HCT116 (cell line): Measurements from ENCODE around the gene CCNL2. TPM values are rescaled to one million over a fixed set of nuclear protein-coding genes. Genes with fewer than 3 reads are reported as not detected.
"Not testable (repeated sequence)": the region's sequence is repeated elsewhere in the genome, so short reads cannot be mapped to it uniquely, and the experiment has no call there.

Source experiments
- ATAC-seq: fragments of 200-7000 bp; cut with Tn5 transposase; 2 replicates; pipeline ENCODE4 v1.9.1; 2020; ENCODE audit warnings: mild to moderate bottlenecking, moderate library complexity
- BruUV-seq: library from RNA; stranded (reverse); fragments of 400-500 nt; replicated peaks from 2 replicates; lab custom pipeline; 2021; lab: Mats Ljungman, UMichigan
- CTCF ChIA-PET: fragments of 300-600 bp; sonication (Branson Sonifier 250); formaldehyde crosslinking; loops from one replicate; lab custom pipeline; 2021; ENCODE audit warnings: antibody characterized with exemption; lab: Charles Lee
- POLR2A ChIA-PET: fragments of 300-600, 350-600 bp; sonication (Branson Sonifier 250); formaldehyde crosslinking; loops from one replicate; lab custom pipeline; 2021; ENCODE audit warnings: antibody characterized with exemption; lab: Charles Lee
- RAD21 ChIA-PET, 2 experiments: fragments of 300-600 bp; sonication (Branson Sonifier 250); formaldehyde crosslinking; loops; one replicate each; lab custom pipeline; 2023; ENCODE audit warnings: low total read pairs in 2 of 2; ENCODE audit not compliant: uncharacterized antibody in 2 of 2, unreplicated experiment in 2 of 2, low non-redundant PET in 1 of 2; lab: Charles Lee
- DNase-seq: peaks from one replicate; pipeline ENCODE4 v3.0.0-alpha.2; 2010; ENCODE audit warnings: low read depth, low spot score
- H2AFZ ChIP-seq: fragments of 200-600 bp; shearing (Covaris generic), sonication (generic); 2 replicates; pipeline ENCODE4 v1.6.1; 2017; ENCODE audit warnings: low read depth, mixed run types, mixed read lengths, antibody characterized with exemption, low read length; ENCODE audit not compliant: poor library complexity, severe bottlenecking
- H3K27ac ChIP-seq: 2 replicates; pipeline ENCODE4 v1.5.1; 2012; ENCODE audit warnings: low read depth, low read length
- H3K27me3 ChIP-seq: fragments of 200-600 bp; sonication (generic); 2 replicates; pipeline ENCODE4 v1.6.1; 2016; ENCODE audit warnings: mixed run types, low read length, mixed read lengths; ENCODE audit not compliant: insufficient read depth
- H3K36me3 ChIP-seq, 2 experiments: fragments of 200-500 bp in 1 of 2; fragments of 200-600 bp in 1 of 2; sonication (Bioruptor generic) in 1 of 2; sonication (generic) in 1 of 2; 2 replicates each; pipeline versions ENCODE4 v1.5.1 to v1.6.1; 2014 to 2016; ENCODE audit warnings: low read length in 2 of 2, inconsistent platforms in 1 of 2, mixed read lengths in 1 of 2, mixed run types in 1 of 2; ENCODE audit not compliant: insufficient read depth in 2 of 2, control insufficient read depth in 1 of 2
- H3K4me1 ChIP-seq, 2 experiments: fragments of 200-600 bp in 1 of 2; sonication (generic) in 1 of 2; 2 replicates each; pipeline versions ENCODE4 v1.5.1 to v1.6.1; 2012 to 2017; ENCODE audit warnings: low read length in 2 of 2, inconsistent platforms in 1 of 2, mild to moderate bottlenecking in 1 of 2, mixed read lengths in 1 of 2, mixed run types in 1 of 2, moderate library complexity in 1 of 2; ENCODE audit not compliant: insufficient read depth in 2 of 2, control insufficient read depth in 1 of 2
- H3K4me2 ChIP-seq: fragments of 200-600 bp; sonication (generic); 2 replicates; pipeline ENCODE4 v1.6.1; 2017; ENCODE audit warnings: mixed run types, low read length, mixed read lengths
- H3K4me3 ChIP-seq, 2 experiments: fragments of 200-600 bp in 1 of 2; sonication (generic) in 1 of 2; replicated peaks in 1 of 2; 2 replicates each; pipeline ENCODE4 v1.5.1; 2011 to 2016; ENCODE audit warnings: low read length in 2 of 2, control low read depth in 1 of 2, low read depth in 1 of 2, mild to moderate bottlenecking in 1 of 2, mixed read lengths in 1 of 2, mixed run types in 1 of 2
- H3K79me2 ChIP-seq: fragments of 200-600 bp; sonication (generic); 2 replicates; pipeline ENCODE4 v1.6.1; 2017; ENCODE audit warnings: mild to moderate bottlenecking, mixed run types, low read length, moderate library complexity, mixed read lengths; ENCODE audit not compliant: insufficient read depth
- H3K9ac ChIP-seq: fragments of 200-600 bp; sonication (generic); 2 replicates; pipeline ENCODE4 v1.6.1; 2016; ENCODE audit warnings: low read length, mixed read lengths
- H3K9me2 ChIP-seq: fragments of 200-600 bp; sonication (generic), shearing (Covaris generic); 2 replicates; pipeline ENCODE4 v1.6.1; 2017; ENCODE audit warnings: mixed run types, mild to moderate bottlenecking, moderate library complexity; ENCODE audit not compliant: insufficient read depth
- H3K9me3 ChIP-seq, 2 experiments: fragments of 200-500 bp in 1 of 2; fragments of 200-600 bp in 1 of 2; sonication (Bioruptor generic) in 1 of 2; sonication (generic) in 1 of 2; 2 replicates each; pipeline ENCODE4 v1.6.1; 2014 to 2017; ENCODE audit warnings: low read length in 2 of 2, mixed read lengths in 2 of 2, inconsistent platforms in 1 of 2, low read depth in 1 of 2, mild to moderate bottlenecking in 1 of 2, mixed run types in 1 of 2, moderate library complexity in 1 of 2; ENCODE audit not compliant: control insufficient read depth in 1 of 2, insufficient read depth in 1 of 2
- H4K20me1 ChIP-seq: fragments of 200-600 bp; sonication (generic), shearing (Covaris generic); 2 replicates; pipeline ENCODE4 v1.6.1; 2017; ENCODE audit warnings: mixed run types, mild to moderate bottlenecking, moderate library complexity; ENCODE audit not compliant: insufficient read depth
- CTCF ChIP-seq, 3 experiments: fragments of 200-600 bp in 1 of 3; sonication (generic) in 1 of 3; IDR thresholded peaks in 2 of 3; conservative IDR thresholded peaks in 1 of 3; 2 replicates each; pipeline ENCODE4 v1.5.1; 2012 to 2017; ENCODE audit warnings: low read depth in 2 of 3, low read length in 2 of 3, antibody characterized with exemption in 1 of 3, borderline replicate concordance in 1 of 3, control low read depth in 1 of 3, mild to moderate bottlenecking in 1 of 3, mixed read lengths in 1 of 3, mixed run types in 1 of 3, moderate library complexity in 1 of 3; ENCODE audit not compliant: insufficient read depth in 1 of 3
- ELF1 ChIP-seq: IDR thresholded peaks from 2 replicates; pipeline ENCODE4 v1.6.1; 2012; ENCODE audit warnings: low read depth, borderline replicate concordance
- FOSL1 ChIP-seq: IDR thresholded peaks from 2 replicates; pipeline ENCODE4 v1.6.1; 2012; ENCODE audit warnings: low read depth
- JUND ChIP-seq: IDR thresholded peaks from 2 replicates; pipeline ENCODE4 v1.6.1; 2012
- MAX ChIP-seq: IDR thresholded peaks from 2 replicates; pipeline ENCODE4 v1.6.1; 2012
- POLR2A ChIP-seq: IDR thresholded peaks from 2 replicates; pipeline ENCODE4 v1.7.0; 2011; ENCODE audit warnings: borderline replicate concordance; ENCODE audit not compliant: insufficient read depth, insufficient read length; ENCODE audit errors: extremely low read depth
- POLR2AphosphoS5 ChIP-seq: IDR thresholded peaks from 2 replicates; pipeline ENCODE4 v1.6.1; 2011; ENCODE audit warnings: mild to moderate bottlenecking, low read depth, low read length, moderate library complexity
- RAD21 ChIP-seq: IDR thresholded peaks from 2 replicates; pipeline ENCODE4 v1.6.1; 2012; ENCODE audit warnings: low read depth, mild to moderate bottlenecking
- SIN3A ChIP-seq: IDR thresholded peaks from 2 replicates; pipeline ENCODE4 v1.6.1; 2012; ENCODE audit warnings: low read depth
- SP1 ChIP-seq: IDR thresholded peaks from 2 replicates; pipeline ENCODE4 v1.6.1; 2012; ENCODE audit warnings: low read depth
- ZFX ChIP-seq: fragments of 450-650 bp; IDR thresholded peaks from 2 replicates; pipeline ENCODE4 v1.6.1; 2017
- ZNF274 ChIP-seq: fragments of 200-500 bp; sonication (Bioruptor generic); IDR thresholded peaks from 2 replicates; pipeline ENCODE4 v1.6.1; 2014; ENCODE audit warnings: mild to moderate bottlenecking, low read depth, low read length, inconsistent platforms
- intact Hi-C: fragments of 100-400 bp; cut with micrococcal nuclease; formaldehyde crosslinking; loops from 2 replicates; pipeline ENCODE4 v1.10.0; 2022
- total RNA-seq: library from RNA; stranded (reverse); gene quantifications from one replicate; pipeline ENCODE4 v1.2.1, GENCODE V29; 2021; ENCODE audit not compliant: unreplicated experiment
- TF ChIP-seq, protein P1 (sequence below): IDR thresholded peaks from 2 replicates; pipeline ENCODE4 v1.6.1; 2011; ENCODE audit warnings: mild to moderate bottlenecking, low read length, moderate library complexity; ENCODE audit not compliant: insufficient replicate concordance; ENCODE audit errors: extremely low read depth

CCNL2 gene
- total RNA-seq, 1 experiment from 2014 or later = 173 TPM

GRCh38 chr1:1370771-1371300 lies 28.3 kb downstream of the CCNL2 start:
- TF ChIP-seq SP1 (no peak), ZNF274 (no peak), ZFX (no peak), MAX (no peak), RAD21 (no peak), CTCF (IDR thresholded peaks at IDR 0.05 in 2 of 3, conservative IDR thresholded peaks at IDR 0.05 in 1 of 3; ENCODE audit: borderline replicate concordance in 1 of 3, insufficient read depth in 1 of 3, low read depth in 2 of 3, low read length in 2 of 3) (no peak), JUND (no peak), POLR2AphosphoS5 (no peak), SIN3A (no peak), FOSL1 (no peak), ELF1 (no peak), POLR2A (no peak)
- TF ChIP-seq, protein P1, sequence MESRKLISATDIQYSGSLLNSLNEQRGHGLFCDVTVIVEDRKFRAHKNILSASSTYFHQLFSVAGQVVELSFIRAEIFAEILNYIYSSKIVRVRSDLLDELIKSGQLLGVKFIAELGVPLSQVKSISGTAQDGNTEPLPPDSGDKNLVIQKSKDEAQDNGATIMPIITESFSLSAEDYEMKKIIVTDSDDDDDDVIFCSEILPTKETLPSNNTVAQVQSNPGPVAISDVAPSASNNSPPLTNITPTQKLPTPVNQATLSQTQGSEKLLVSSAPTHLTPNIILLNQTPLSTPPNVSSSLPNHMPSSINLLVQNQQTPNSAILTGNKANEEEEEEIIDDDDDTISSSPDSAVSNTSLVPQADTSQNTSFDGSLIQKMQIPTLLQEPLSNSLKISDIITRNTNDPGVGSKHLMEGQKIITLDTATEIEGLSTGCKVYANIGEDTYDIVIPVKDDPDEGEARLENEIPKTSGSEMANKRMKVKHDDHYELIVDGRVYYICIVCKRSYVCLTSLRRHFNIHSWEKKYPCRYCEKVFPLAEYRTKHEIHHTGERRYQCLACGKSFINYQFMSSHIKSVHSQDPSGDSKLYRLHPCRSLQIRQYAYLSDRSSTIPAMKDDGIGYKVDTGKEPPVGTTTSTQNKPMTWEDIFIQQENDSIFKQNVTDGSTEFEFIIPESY = no peak
- DNase-seq (no peak), ATAC-seq (no peak)
- Histone ChIP-seq H3K9me2 (0 out of 2 replicates have a peak, but pooled peaks cover 3% of the 10 kb centered on the region), H3K36me3 (peaks cover 0 to 11% of the 10 kb centered on the region in 2 experiments; a peak in 1 of 4 replicates), H3K79me2 (peaks cover 29% of the 10 kb centered on the region), H3K4me1 (peaks cover 10 to 24% of the 10 kb centered on the region in 2 experiments), H3K27me3 (no peaks in the 10 kb centered on the region), H4K20me1 (no peaks in the 10 kb centered on the region), H3K4me2 (no peak overlapping the region), H2AFZ (no peak overlapping the region), H3K9me3 (peaks cover 0 to 15% of the 10 kb centered on the region in 2 experiments; a peak in 1 of 4 replicates), H3K27ac (no peak overlapping the region), H3K9ac (no peak overlapping the region), H3K4me3 (no peak overlapping the region)
- intact Hi-C loops = no loop called here
- ChIA-PET RAD21 (no interaction called here), CTCF (no interaction called here), POLR2A (no interaction called here)
- no TSS peak for BruUV-seq

- H3K27ac ChIP-seq, H3K9ac ChIP-seq, H2AFZ ChIP-seq, H3K27me3 ChIP-seq, BruUV-seq, H3K4me2 ChIP-seq, CTCF ChIA-PET, H3K4me3 ChIP-seq, H4K20me1 ChIP-seq, RAD21 ChIA-PET, DNase-seq, H3K9me2 ChIP-seq, ATAC-seq, intact Hi-C loops, POLR2A ChIA-PET: not testable (repeated sequence)
- H3K36me3 ChIP-seq = peaks cover 0 to 11% of the 10 kb centered on the region in 2 experiments; a peak in 1 of 4 replicates
- peaks cover 10 to 24% of the 10 kb centered on the region in 2 experiments for H3K4me1 ChIP-seq
- H3K79me2 ChIP-seq = peaks cover 29% of the 10 kb centered on the region
- H3K9me3 ChIP-seq = peaks cover 0 to 16% of the 10 kb centered on the region in 2 experiments; a peak in 1 of 4 replicates
Observed at GRCh38 chr1:1370094-1370493, 29.0 kb downstream of the CCNL2 start.
